Endodermal cell (in vitro differentiated cells): ENCODE results near the gene CFAP65. TPM values are rescaled to one million over a fixed set of nuclear protein-coding genes. Genes with fewer than 3 reads are reported as not detected.

Experiments used
- DNase-seq: peaks from one replicate; pipeline ENCODE4 v3.0.0-alpha.2; 2017
- H3K27ac ChIP-seq: 2 replicates; pipeline ENCODE4 v1.5.1; 2013; ENCODE audit warnings: mild to moderate bottlenecking, low read depth, low read length, moderate library complexity
- H3K27me3 ChIP-seq: 2 replicates; pipeline ENCODE4 v1.6.1; 2013; ENCODE audit warnings: mild to moderate bottlenecking, low read length, moderate library complexity; ENCODE audit not compliant: insufficient read depth, control insufficient read depth, poor library complexity, severe bottlenecking
- H3K36me3 ChIP-seq: 2 replicates; pipeline ENCODE4 v1.7.0; 2013; ENCODE audit warnings: mild to moderate bottlenecking, low read length, moderate library complexity; ENCODE audit not compliant: control insufficient read depth, insufficient read depth
- H3K4me1 ChIP-seq: one replicate; pipeline ENCODE4 v1.7.0; 2013; ENCODE audit warnings: low read length; ENCODE audit not compliant: control insufficient read depth, insufficient read depth
- H3K4me3 ChIP-seq: 2 replicates; pipeline ENCODE4 v1.5.1; 2013; ENCODE audit warnings: mild to moderate bottlenecking, low read length, moderate library complexity
- H3K9ac ChIP-seq: 2 replicates; pipeline ENCODE4 v1.6.1; 2013; ENCODE audit warnings: mild to moderate bottlenecking, low read length, moderate library complexity; ENCODE audit not compliant: poor library complexity, severe bottlenecking; ENCODE audit errors: extremely low read depth
- H3K9me3 ChIP-seq: 2 replicates; pipeline ENCODE4 v1.6.1; 2013; ENCODE audit warnings: mild to moderate bottlenecking, low read length, moderate library complexity; ENCODE audit not compliant: control insufficient read depth
- H3K27ac Mint-ChIP-seq: 2 replicates; pipeline ENCODE4 v1.8.0; 2020; ENCODE audit warnings: mixed read lengths
- H3K27me3 Mint-ChIP-seq: 2 replicates; pipeline ENCODE4 v1.8.0; 2021; ENCODE audit warnings: mild to moderate bottlenecking, mixed read lengths; ENCODE audit not compliant: insufficient read depth
- H3K36me3 Mint-ChIP-seq: 2 replicates; pipeline ENCODE4 v1.8.0; 2020; ENCODE audit warnings: low read depth, mixed read lengths
- H3K4me1 Mint-ChIP-seq: 2 replicates; pipeline ENCODE4 v1.8.0; 2020; ENCODE audit warnings: mixed read lengths
- H3K4me3 Mint-ChIP-seq: 2 replicates; pipeline ENCODE4 v1.8.0; 2020; ENCODE audit warnings: mild to moderate bottlenecking, moderate library complexity, mixed read lengths
- H3K9me3 Mint-ChIP-seq: 2 replicates; pipeline ENCODE4 v1.8.0; 2020; ENCODE audit warnings: mild to moderate bottlenecking, mixed read lengths
- CTCF ChIP-seq: fragments of 200-600 bp; sonication (generic); conservative IDR thresholded peaks from 2 replicates; pipeline ENCODE4 v1.5.0; 2021; ENCODE audit warnings: antibody characterized with exemption, mild to moderate bottlenecking
- WGBS, 2 experiments: methylation state at CpG; one replicate each; pipeline versions ENCODE4 v1.1.5 to v1.1.7; 2013; ENCODE audit warnings: missing lambda C conversion rate in 2 of 2, mixed read lengths in 1 of 2; ENCODE audit not compliant: insufficient coverage in 1 of 2, insufficient read length in 1 of 2; 5-methylcytosine and 5-hydroxymethylcytosine counted together
- total RNA-seq, 2 donors: library from RNA; stranded (reverse); fragmentation: NEBNext Ultra II Directional in 1 of 2; extraction: Animal tissue kit (Norgen Biotek cat#: 25700) in 1 of 2; gene quantifications; 2 replicates in 1 of 2; 3 replicates in 1 of 2; pipeline ENCODE4 v1.2.1, GENCODE V29; 2021

Gene CFAP65
- total RNA-seq, 2 donors from 2014 or later, result 0.84 to 1.5 TPM

GRCh38 chr2:218988650-218989049 lies 52.7 kb downstream of the CFAP65 start:
- peaks cover 2% of the 10 kb centered on the region for H3K4me1 ChIP-seq
- no peak overlapping the region for H3K9ac ChIP-seq
- no peak overlapping the region for H3K27ac Mint-ChIP-seq
- H3K4me3 ChIP-seq, result no peak overlapping the region
- H3K36me3 Mint-ChIP-seq, result no peaks in the 10 kb centered on the region
- no peak for TF ChIP-seq CTCF
- WGBS, 2 experiments, result 58 to 79% methylated on average over 2 of the region's 2 CpGs
- H3K27me3 ChIP-seq, result peaks cover 100% of the 10 kb centered on the region
- no peak overlapping the region for H3K4me3 Mint-ChIP-seq
- no peaks in the 10 kb centered on the region for H3K9me3 ChIP-seq
- H3K36me3 ChIP-seq, result no peaks in the 10 kb centered on the region
- peaks cover 3% of the 10 kb centered on the region for H3K4me1 Mint-ChIP-seq
- no peak for DNase-seq
- H3K9me3 Mint-ChIP-seq, result no peaks in the 10 kb centered on the region
- H3K27ac ChIP-seq, result no peak overlapping the region
- H3K27me3 Mint-ChIP-seq, result peaks cover 96% of the 10 kb centered on the region

- no peak for DNase-seq
- 43% methylated on average over 3 of the region's 3 CpGs; no CpG with 5 or more reads in 1 of the 2 experiments for whole genome bisulfite sequencing, 2 experiments
These were observed 53.2 kb downstream of the CFAP65 start for GRCh38 chr2:218988164-218988563.

GRCh38 chr2:218986148-218986761 lies 55.1 kb downstream of the CFAP65 start:
- no peak for DNase-seq
- H3K9ac ChIP-seq, result no peak overlapping the region
- Mint-ChIP-seq H3K4me1 (peaks cover 5% of the 10 kb centered on the region), H3K4me3 (no peak overlapping the region), H3K27me3 (peaks cover 98% of the 10 kb centered on the region), H3K36me3 (no peaks in the 10 kb centered on the region), H3K27ac (no peak overlapping the region), H3K9me3 (no peaks in the 10 kb centered on the region)
- WGBS, 2 experiments, result 10 to 34% methylated on average over 2 to 4 of the region's 4 CpGs
- H3K27ac ChIP-seq, result no peak overlapping the region
- no peak overlapping the region for H3K4me3 ChIP-seq
- H3K36me3 ChIP-seq, result no peaks in the 10 kb centered on the region
- TF ChIP-seq CTCF, result no peak
- H3K27me3 ChIP-seq, result peaks cover 100% of the 10 kb centered on the region
- H3K4me1 ChIP-seq, result peaks cover 6% of the 10 kb centered on the region
- H3K9me3 ChIP-seq, result no peaks in the 10 kb centered on the region

More at GRCh38 chr2:218988164-218988563, 53.2 kb downstream of the CFAP65 start:
- Mint-ChIP-seq H3K36me3 (no peaks in the 10 kb centered on the region), H3K4me1 (peaks cover 3% of the 10 kb centered on the region), H3K27me3 (peaks cover 98% of the 10 kb centered on the region), H3K4me3 (no peak overlapping the region), H3K9me3 (no peaks in the 10 kb centered on the region), H3K27ac (no peak overlapping the region)
- H3K9ac ChIP-seq, result no peak overlapping the region
- no peak for TF ChIP-seq CTCF
- H3K9me3 ChIP-seq, result no peaks in the 10 kb centered on the region
- H3K27ac ChIP-seq, result no peak overlapping the region
- H3K27me3 ChIP-seq, result peaks cover 100% of the 10 kb centered on the region
- no peaks in the 10 kb centered on the region for H3K36me3 ChIP-seq
- no peaks in the 10 kb centered on the region for H3K4me1 ChIP-seq
- H3K4me3 ChIP-seq, result no peak overlapping the region
